GM12878 (cell line): ENCODE measurements around the gene S100B. TPM values are rescaled to one million over a fixed set of nuclear protein-coding genes. Genes with fewer than 3 reads are reported as not detected.

Experiments used
- DPF2 ChIP-seq: fragments of 450-650 bp; IDR thresholded peaks from 2 replicates; pipeline ENCODE4 v1.6.1; 2017; ENCODE audit warnings: mild to moderate bottlenecking
- EED ChIP-seq: sonication (generic); IDR thresholded peaks from 2 replicates; pipeline ENCODE4 v1.6.1; 2016; ENCODE audit warnings: antibody characterized with exemption, low read depth
- GATAD2B ChIP-seq: fragments of 450-650 bp; conservative IDR thresholded peaks from 2 replicates; pipeline ENCODE4 v1.6.1; 2017; ENCODE audit warnings: low read depth, mild to moderate bottlenecking, moderate library complexity
- POLR2A ChIP-seq: IDR thresholded peaks from 2 replicates; pipeline ENCODE4 v1.6.1; 2011; ENCODE audit warnings: low read depth, mild to moderate bottlenecking, low read length
- POLR2AphosphoS2 ChIP-seq: IDR thresholded peaks from 2 replicates; pipeline ENCODE4 v1.6.1; 2011; ENCODE audit warnings: low read depth, mild to moderate bottlenecking, low read length, improper control_type of control experiment, moderate library complexity
- SRF ChIP-seq, 2 experiments: IDR thresholded peaks; 2 replicates each; pipeline ENCODE4 v1.6.1; 2011; ENCODE audit warnings: low read depth in 2 of 2, low read length in 2 of 2, mild to moderate bottlenecking in 1 of 2, moderate library complexity in 1 of 2
- SUZ12 ChIP-seq: fragments of 200-600 bp; sonication (generic); IDR thresholded peaks from one replicate; pipeline ENCODE4 v1.6.1; 2018; ENCODE audit warnings: antibody characterized with exemption, mild to moderate bottlenecking; ENCODE audit not compliant: unreplicated experiment
- TAF1 ChIP-seq: IDR thresholded peaks from 2 replicates; pipeline ENCODE4 v1.6.1; 2011; ENCODE audit warnings: mild to moderate bottlenecking, low read depth, low read length, borderline replicate concordance
- TBL1XR1 ChIP-seq: IDR thresholded peaks from 2 replicates; pipeline ENCODE4 v1.6.1; 2012; ENCODE audit warnings: low read depth, low read length, improper control_type of control experiment
- TCF12 ChIP-seq: IDR thresholded peaks from 2 replicates; pipeline ENCODE4 v1.6.1; 2011; ENCODE audit warnings: low read depth, mild to moderate bottlenecking, low read length
- TCF7 ChIP-seq: IDR thresholded peaks from 2 replicates; pipeline ENCODE4 v1.6.1; 2014; ENCODE audit warnings: antibody characterized with exemption, borderline replicate concordance
- YY1 ChIP-seq: IDR thresholded peaks from 2 replicates; pipeline ENCODE4 v1.6.1; 2011; ENCODE audit warnings: low read depth, mild to moderate bottlenecking, low read length
- ZNF622 ChIP-seq: fragments of 450-650 bp; IDR thresholded peaks from 2 replicates; pipeline ENCODE4 v1.6.1; 2017; ENCODE audit warnings: mild to moderate bottlenecking, inconsistent platforms
- polyA plus RNA-seq, 11 experiments: library from polyadenylated mRNA; depleted of rRNA in 4 of 11; unstranded in 6 of 11; stranded (reverse) in 5 of 11; fragments of >200 nt; fragmentation: Nextera tagmentation in 4 of 11; fragmentation: Illumina TruSeq in 1 of 11; extraction: Ambion mirVana in 4 of 11; extraction: Trizol in 1 of 11; gene quantifications; 1 replicate in 1 of 11; 2 replicates in 10 of 11; pipeline versions ENCODE4 v1.2.1 to v1.2.3, GENCODE V29; 2011 to 2016; ENCODE audit warnings: inconsistent platforms in 2 of 11, missing spikeins in 2 of 11, low read depth in 1 of 11
- total RNA-seq, 4 experiments: library from RNA; depleted of rRNA in 3 of 4; stranded (reverse); fragments of >200 nt in 3 of 4; fragmentation: Illumina TruSeq in 1 of 4; extraction: Trizol in 1 of 4; gene quantifications; 2 replicates each; pipeline versions ENCODE4 v1.2.1 to v1.2.3, GENCODE V29; 2013 to 2021
- TF ChIP-seq, protein P1 (sequence below): fragments of 450-650 bp; IDR thresholded peaks from 2 replicates; pipeline ENCODE4 v1.6.1; 2017; ENCODE audit warnings: antibody characterized with exemption, mild to moderate bottlenecking, moderate library complexity
- TF ChIP-seq, protein P2 (sequence below): IDR thresholded peaks from 2 replicates; pipeline ENCODE4 v1.6.1; 2011; ENCODE audit warnings: low read depth, mild to moderate bottlenecking, low read length, moderate library complexity, borderline replicate concordance; ENCODE audit errors: extremely low read depth
- TF ChIP-seq, protein P3 (sequence below): fragments of 450-650 bp; conservative IDR thresholded peaks from 2 replicates; pipeline ENCODE4 v1.6.1; 2017; ENCODE audit warnings: mild to moderate bottlenecking, moderate library complexity
- TF ChIP-seq, protein P4 (sequence below): IDR thresholded peaks from 2 replicates; pipeline ENCODE4 v1.6.1; 2011; ENCODE audit warnings: low read depth, low read length, improper control_type of control experiment, borderline replicate concordance
- TF ChIP-seq, protein P5 (sequence below): IDR thresholded peaks from 2 replicates; pipeline ENCODE4 v1.6.1; 2012; ENCODE audit warnings: mild to moderate bottlenecking, low read depth, low read length
- TF ChIP-seq, protein P6 (sequence below): IDR thresholded peaks from 2 replicates; pipeline ENCODE4 v1.6.1; 2011; ENCODE audit warnings: mild to moderate bottlenecking, low read depth, low read length, moderate library complexity; ENCODE audit not compliant: insufficient replicate concordance

The S100B gene
- total and polyA plus RNA-seq, 10 of the 15 experiments (the other 5 are each of a cell fraction or from before 2014, with no cell fraction given), result 0.11 to 0.22 TPM; not detected in 8

DNA sequence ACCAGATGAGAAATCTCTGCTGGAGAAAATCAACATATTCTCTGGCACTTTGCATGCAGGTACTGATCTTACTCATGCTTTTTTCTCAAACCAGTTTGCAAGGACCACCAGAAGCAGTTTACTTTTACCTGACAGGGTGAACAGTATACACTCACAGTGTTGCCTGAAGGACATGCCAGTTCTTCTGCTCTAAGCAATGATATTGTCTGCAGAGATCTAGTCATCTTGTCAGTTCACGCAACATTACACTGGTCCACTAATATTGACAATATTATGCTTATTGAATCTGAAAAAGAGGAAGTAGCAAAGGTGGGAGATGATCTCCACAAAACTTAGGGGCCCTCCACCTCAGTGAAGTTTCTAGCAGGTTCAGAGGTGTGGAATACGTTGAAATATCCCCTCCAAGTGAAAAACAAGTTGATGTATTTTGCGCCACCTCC lies 3.8 kb upstream of the S100B start (continued):
- TF ChIP-seq EED (peak; percentile 35; the same call in 1 of the 2 replicates), YY1 (no peak), POLR2A (0 out of 2 replicates have a peak, but pooled peaks have one; percentile 43), ZNF622 (no peak), POLR2AphosphoS2 (no peak), DPF2 (peak; percentile 68; the same call in 1 of the 2 replicates), GATAD2B (no peak; the same call in 1 of the 2 replicates), TAF1 (peak; percentile 50; the same call in 1 of the 2 replicates), TCF12 (no peak), TBL1XR1 (no peak; the same call in 1 of the 2 replicates), SRF (IDR thresholded peaks at IDR 0.05; ENCODE audit: low read depth in 2 of 2, low read length in 2 of 2) (no peak), SUZ12 (no peak), TCF7 (no peak)
- TF ChIP-seq, protein P1, sequence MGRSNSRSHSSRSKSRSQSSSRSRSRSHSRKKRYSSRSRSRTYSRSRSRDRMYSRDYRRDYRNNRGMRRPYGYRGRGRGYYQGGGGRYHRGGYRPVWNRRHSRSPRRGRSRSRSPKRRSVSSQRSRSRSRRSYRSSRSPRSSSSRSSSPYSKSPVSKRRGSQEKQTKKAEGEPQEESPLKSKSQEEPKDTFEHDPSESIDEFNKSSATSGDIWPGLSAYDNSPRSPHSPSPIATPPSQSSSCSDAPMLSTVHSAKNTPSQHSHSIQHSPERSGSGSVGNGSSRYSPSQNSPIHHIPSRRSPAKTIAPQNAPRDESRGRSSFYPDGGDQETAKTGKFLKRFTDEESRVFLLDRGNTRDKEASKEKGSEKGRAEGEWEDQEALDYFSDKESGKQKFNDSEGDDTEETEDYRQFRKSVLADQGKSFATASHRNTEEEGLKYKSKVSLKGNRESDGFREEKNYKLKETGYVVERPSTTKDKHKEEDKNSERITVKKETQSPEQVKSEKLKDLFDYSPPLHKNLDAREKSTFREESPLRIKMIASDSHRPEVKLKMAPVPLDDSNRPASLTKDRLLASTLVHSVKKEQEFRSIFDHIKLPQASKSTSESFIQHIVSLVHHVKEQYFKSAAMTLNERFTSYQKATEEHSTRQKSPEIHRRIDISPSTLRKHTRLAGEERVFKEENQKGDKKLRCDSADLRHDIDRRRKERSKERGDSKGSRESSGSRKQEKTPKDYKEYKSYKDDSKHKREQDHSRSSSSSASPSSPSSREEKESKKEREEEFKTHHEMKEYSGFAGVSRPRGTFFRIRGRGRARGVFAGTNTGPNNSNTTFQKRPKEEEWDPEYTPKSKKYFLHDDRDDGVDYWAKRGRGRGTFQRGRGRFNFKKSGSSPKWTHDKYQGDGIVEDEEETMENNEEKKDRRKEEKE, result no peak
- TF ChIP-seq, protein P2, sequence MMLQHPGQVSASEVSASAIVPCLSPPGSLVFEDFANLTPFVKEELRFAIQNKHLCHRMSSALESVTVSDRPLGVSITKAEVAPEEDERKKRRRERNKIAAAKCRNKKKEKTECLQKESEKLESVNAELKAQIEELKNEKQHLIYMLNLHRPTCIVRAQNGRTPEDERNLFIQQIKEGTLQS, result no peak
- TF ChIP-seq, protein P3, sequence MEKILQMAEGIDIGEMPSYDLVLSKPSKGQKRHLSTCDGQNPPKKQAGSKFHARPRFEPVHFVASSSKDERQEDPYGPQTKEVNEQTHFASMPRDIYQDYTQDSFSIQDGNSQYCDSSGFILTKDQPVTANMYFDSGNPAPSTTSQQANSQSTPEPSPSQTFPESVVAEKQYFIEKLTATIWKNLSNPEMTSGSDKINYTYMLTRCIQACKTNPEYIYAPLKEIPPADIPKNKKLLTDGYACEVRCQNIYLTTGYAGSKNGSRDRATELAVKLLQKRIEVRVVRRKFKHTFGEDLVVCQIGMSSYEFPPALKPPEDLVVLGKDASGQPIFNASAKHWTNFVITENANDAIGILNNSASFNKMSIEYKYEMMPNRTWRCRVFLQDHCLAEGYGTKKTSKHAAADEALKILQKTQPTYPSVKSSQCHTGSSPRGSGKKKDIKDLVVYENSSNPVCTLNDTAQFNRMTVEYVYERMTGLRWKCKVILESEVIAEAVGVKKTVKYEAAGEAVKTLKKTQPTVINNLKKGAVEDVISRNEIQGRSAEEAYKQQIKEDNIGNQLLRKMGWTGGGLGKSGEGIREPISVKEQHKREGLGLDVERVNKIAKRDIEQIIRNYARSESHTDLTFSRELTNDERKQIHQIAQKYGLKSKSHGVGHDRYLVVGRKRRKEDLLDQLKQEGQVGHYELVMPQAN, result no peak
- TF ChIP-seq, protein P4, sequence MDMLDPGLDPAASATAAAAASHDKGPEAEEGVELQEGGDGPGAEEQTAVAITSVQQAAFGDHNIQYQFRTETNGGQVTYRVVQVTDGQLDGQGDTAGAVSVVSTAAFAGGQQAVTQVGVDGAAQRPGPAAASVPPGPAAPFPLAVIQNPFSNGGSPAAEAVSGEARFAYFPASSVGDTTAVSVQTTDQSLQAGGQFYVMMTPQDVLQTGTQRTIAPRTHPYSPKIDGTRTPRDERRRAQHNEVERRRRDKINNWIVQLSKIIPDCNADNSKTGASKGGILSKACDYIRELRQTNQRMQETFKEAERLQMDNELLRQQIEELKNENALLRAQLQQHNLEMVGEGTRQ, result no peak
- TF ChIP-seq, protein P5, sequence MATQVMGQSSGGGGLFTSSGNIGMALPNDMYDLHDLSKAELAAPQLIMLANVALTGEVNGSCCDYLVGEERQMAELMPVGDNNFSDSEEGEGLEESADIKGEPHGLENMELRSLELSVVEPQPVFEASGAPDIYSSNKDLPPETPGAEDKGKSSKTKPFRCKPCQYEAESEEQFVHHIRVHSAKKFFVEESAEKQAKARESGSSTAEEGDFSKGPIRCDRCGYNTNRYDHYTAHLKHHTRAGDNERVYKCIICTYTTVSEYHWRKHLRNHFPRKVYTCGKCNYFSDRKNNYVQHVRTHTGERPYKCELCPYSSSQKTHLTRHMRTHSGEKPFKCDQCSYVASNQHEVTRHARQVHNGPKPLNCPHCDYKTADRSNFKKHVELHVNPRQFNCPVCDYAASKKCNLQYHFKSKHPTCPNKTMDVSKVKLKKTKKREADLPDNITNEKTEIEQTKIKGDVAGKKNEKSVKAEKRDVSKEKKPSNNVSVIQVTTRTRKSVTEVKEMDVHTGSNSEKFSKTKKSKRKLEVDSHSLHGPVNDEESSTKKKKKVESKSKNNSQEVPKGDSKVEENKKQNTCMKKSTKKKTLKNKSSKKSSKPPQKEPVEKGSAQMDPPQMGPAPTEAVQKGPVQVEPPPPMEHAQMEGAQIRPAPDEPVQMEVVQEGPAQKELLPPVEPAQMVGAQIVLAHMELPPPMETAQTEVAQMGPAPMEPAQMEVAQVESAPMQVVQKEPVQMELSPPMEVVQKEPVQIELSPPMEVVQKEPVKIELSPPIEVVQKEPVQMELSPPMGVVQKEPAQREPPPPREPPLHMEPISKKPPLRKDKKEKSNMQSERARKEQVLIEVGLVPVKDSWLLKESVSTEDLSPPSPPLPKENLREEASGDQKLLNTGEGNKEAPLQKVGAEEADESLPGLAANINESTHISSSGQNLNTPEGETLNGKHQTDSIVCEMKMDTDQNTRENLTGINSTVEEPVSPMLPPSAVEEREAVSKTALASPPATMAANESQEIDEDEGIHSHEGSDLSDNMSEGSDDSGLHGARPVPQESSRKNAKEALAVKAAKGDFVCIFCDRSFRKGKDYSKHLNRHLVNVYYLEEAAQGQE, result no peak
- TF ChIP-seq, protein P6, sequence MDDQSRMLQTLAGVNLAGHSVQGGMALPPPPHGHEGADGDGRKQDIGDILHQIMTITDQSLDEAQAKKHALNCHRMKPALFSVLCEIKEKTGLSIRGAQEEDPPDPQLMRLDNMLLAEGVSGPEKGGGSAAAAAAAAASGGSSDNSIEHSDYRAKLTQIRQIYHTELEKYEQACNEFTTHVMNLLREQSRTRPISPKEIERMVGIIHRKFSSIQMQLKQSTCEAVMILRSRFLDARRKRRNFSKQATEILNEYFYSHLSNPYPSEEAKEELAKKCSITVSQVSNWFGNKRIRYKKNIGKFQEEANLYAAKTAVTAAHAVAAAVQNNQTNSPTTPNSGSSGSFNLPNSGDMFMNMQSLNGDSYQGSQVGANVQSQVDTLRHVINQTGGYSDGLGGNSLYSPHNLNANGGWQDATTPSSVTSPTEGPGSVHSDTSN, result no peak
